Stomach (tissue), 9 donors: Measurements from ENCODE around the gene TYW1. TPM values are rescaled to one million over a fixed set of nuclear protein-coding genes. Genes with fewer than 3 reads are reported as not detected.
"Not testable (repeated sequence)": the region's sequence is repeated elsewhere in the genome, so short reads cannot be mapped to it uniquely, and the experiment has no call there.

Experiments used
- DNase-seq, 2 donors: peaks; one replicate each; pipeline versions ENCODE4 v3.0.0 to v3.0.0-alpha.2; 2013 to 2019
- H3K27ac ChIP-seq, 5 donors: fragments of 200-600 bp in 4 of 5; sonication (generic) in 4 of 5; one replicate each; pipeline ENCODE4 v1.5.1; 2013 to 2019; ENCODE audit warnings: mild to moderate bottlenecking in 1 of 5, moderate library complexity in 1 of 5
- H3K27me3 ChIP-seq, 3 donors: fragments of 200-600 bp; sonication (generic); one replicate each; pipeline ENCODE4 v1.5.1; 2017 to 2019; ENCODE audit warnings: mixed run types in 1 of 3
- H3K36me3 ChIP-seq, 4 donors: fragments of 200-600 bp; sonication (generic); 1 replicate in 3 of 4; 2 replicates in 1 of 4; pipeline ENCODE4 v1.5.1; 2016 to 2019
- H3K4me1 ChIP-seq, 4 donors: fragments of 200-600 bp; sonication (generic); one replicate each; pipeline ENCODE4 v1.5.1; 2016 to 2019
- H3K4me3 ChIP-seq, 4 donors: fragments of 200-600 bp; sonication (generic) in 3 of 4; one replicate each; pipeline ENCODE4 v1.5.1; 2016 to 2019; ENCODE audit warnings: mild to moderate bottlenecking in 1 of 4
- H3K9me3 ChIP-seq, 4 donors: fragments of 200-600 bp; sonication (generic); one replicate each; pipeline ENCODE4 v1.5.1; 2016 to 2019
- CTCF ChIP-seq, 7 experiments: fragments of 450-650 bp in 4 of 7; fragments of 200-600 bp in 3 of 7; sonication (generic) in 3 of 7; IDR thresholded peaks; one replicate each; pipeline ENCODE4 v1.5.1; 2016 to 2019; ENCODE audit warnings: antibody characterized with exemption in 7 of 7, control low read depth in 2 of 7, mild to moderate bottlenecking in 1 of 7
- EP300 ChIP-seq: sonication (generic); formaldehyde crosslinking; IDR thresholded peaks from one replicate; pipeline ENCODE4 v1.6.1; 2017; ENCODE audit warnings: antibody characterized with exemption
- POLR2A ChIP-seq, 4 donors: fragments of 450-650 bp; IDR thresholded peaks; one replicate each; pipeline ENCODE4 v1.6.1; 2016; ENCODE audit warnings: antibody characterized with exemption in 4 of 4, control low read depth in 2 of 4, mild to moderate bottlenecking in 1 of 4, moderate library complexity in 1 of 4
- POLR2AphosphoS5 ChIP-seq, 3 donors: sonication (generic); formaldehyde crosslinking; IDR thresholded peaks; one replicate each; pipeline ENCODE4 v1.6.1; 2016; ENCODE audit warnings: antibody characterized with exemption in 3 of 3
- WGBS, 5 donors: extraction: QIAGEN DNeasy Blood & Tissue Kit in 3 of 5; methylation state at CpG; one replicate each; pipeline versions ENCODE4 v1.1.5 to v1.1.7; 2013 to 2018; 5-methylcytosine and 5-hydroxymethylcytosine counted together
- intact Hi-C: fragments of 100-400 bp; cut with DNase I; formaldehyde crosslinking; loops from one replicate; pipeline ENCODE4 v1.15.1; 2023; ENCODE audit warnings: low total_unique reads
- polyA plus RNA-seq, 3 donors: library from polyadenylated mRNA; stranded (reverse); fragments of 200-250 nt; gene quantifications; one replicate each; pipeline ENCODE4 v1.2.3, GENCODE V29; 2013
- total RNA-seq, 5 donors: library from RNA; depleted of rRNA; stranded (reverse); fragments of >200 nt; gene quantifications; one replicate each; pipeline versions ENCODE4 v1.1.0 to v1.2.3, GENCODE V29; 2014 to 2016
- donor health status: healthy with polysubstance abuse.
- donor health status: Bipolar disorder and iron deficiency.
- donor health status: healthy.

TYW1 gene
- total and polyA plus RNA-seq, 8 donors, result 5.2 to 74.7 (median 11.0) TPM

GRCh38 chr7:67248364-67248763 lies 251.7 kb downstream of the TYW1 start:
- Histone ChIP-seq H3K9me3 (peaks cover 0 to 23% (median 14%) of the 10 kb centered on the region in 4 donors), H3K36me3 (peaks cover 0 to 18% (median 2%) of the 10 kb centered on the region in 4 donors)
- H3K4me3 ChIP-seq, intact Hi-C loops, H3K4me1 ChIP-seq, H3K27me3 ChIP-seq, H3K27ac ChIP-seq, DNase-seq: not testable (repeated sequence)
- 94 to 98% (median 95%) methylated on average over 4 to 5 of the region's 5 CpGs for WGBS, 5 donors

GRCh38 chr7:67251986-67252558 lies 255.4 kb downstream of the TYW1 start:
- intact Hi-C loops, result no loop called here
- H3K4me1 ChIP-seq, result no peaks in the 10 kb centered on the region
- no peak for DNase-seq
- H3K27ac ChIP-seq, result no peak overlapping the region
- peaks cover 0 to 18% (median 2%) of the 10 kb centered on the region in 4 donors for H3K36me3 ChIP-seq
- H3K4me3 ChIP-seq, result no peak overlapping the region
- 86 to 97% (median 90%) methylated on average over 1 of the region's 1 CpG for WGBS, 5 donors
- no peaks in the 10 kb centered on the region for H3K27me3 ChIP-seq
- no peak for TF ChIP-seq EP300
- TF ChIP-seq POLR2AphosphoS5 (IDR thresholded peaks at IDR 0.05), result no peak
- TF ChIP-seq CTCF (IDR thresholded peaks at IDR 0.05), result no peak
- TF ChIP-seq POLR2A (IDR thresholded peaks at IDR 0.05), result no peak
- H3K9me3 ChIP-seq, result peaks cover 0 to 23% (median 14%) of the 10 kb centered on the region in 4 donors

GRCh38 chr7:67255076-67255475 lies 258.4 kb downstream of the TYW1 start:
- Histone ChIP-seq H3K9me3 (peaks cover 0 to 23% (median 14%) of the 10 kb centered on the region in 4 donors), H3K36me3 (peaks cover 0 to 18% (median 2%) of the 10 kb centered on the region in 4 donors)
- H3K4me3 ChIP-seq, DNase-seq, H3K27ac ChIP-seq, intact Hi-C loops, H3K27me3 ChIP-seq, H3K4me1 ChIP-seq: not testable (repeated sequence)
- WGBS, 5 donors, result 79 to 97% (median 92%) methylated on average over 2 of the region's 3 CpGs

- WGBS, 5 donors, result 35 to 54% (median 46%) methylated on average over 1 of the region's 1 CpG
- intact Hi-C loops, H3K4me3 ChIP-seq, H3K27ac ChIP-seq, DNase-seq, H3K27me3 ChIP-seq, H3K36me3 ChIP-seq, H3K9me3 ChIP-seq, H3K4me1 ChIP-seq: not testable (repeated sequence)
Measured at GRCh38 chr7:67257779-67258178, 261.1 kb downstream of the TYW1 start.

- DNase-seq, H3K27me3 ChIP-seq, H3K4me3 ChIP-seq, intact Hi-C loops, H3K9me3 ChIP-seq, H3K36me3 ChIP-seq, H3K27ac ChIP-seq, H3K4me1 ChIP-seq: not testable (repeated sequence)
- 89 to 96% (median 94%) methylated on average over 6 of the region's 6 CpGs for WGBS, 5 donors
Measured at GRCh38 chr7:67259363-67259762, 262.7 kb downstream of the TYW1 start.

- H3K9me3 ChIP-seq, H3K27ac ChIP-seq, H3K4me1 ChIP-seq, H3K36me3 ChIP-seq, H3K27me3 ChIP-seq, DNase-seq, intact Hi-C loops, H3K4me3 ChIP-seq: not testable (repeated sequence)
- 81 to 89% (median 81%) methylated on average over 6 of the region's 6 CpGs for WGBS, 5 donors
Measured at GRCh38 chr7:67260166-67260586, 263.5 kb downstream of the TYW1 start.

GRCh38 chr7:67264000-67264399 lies 267.4 kb downstream of the TYW1 start:
- H3K9me3 ChIP-seq, H3K4me3 ChIP-seq, DNase-seq, intact Hi-C loops, H3K36me3 ChIP-seq, H3K27me3 ChIP-seq, H3K4me1 ChIP-seq, H3K27ac ChIP-seq: not testable (repeated sequence)
- 87 to 95% (median 93%) methylated on average over 2 of the region's 2 CpGs for WGBS, 5 donors

GRCh38 chr7:67266070-67266469 lies 269.4 kb downstream of the TYW1 start:
- DNase-seq, H3K9me3 ChIP-seq, H3K36me3 ChIP-seq, H3K27ac ChIP-seq, H3K4me3 ChIP-seq, intact Hi-C loops, H3K4me1 ChIP-seq, H3K27me3 ChIP-seq: not testable (repeated sequence)
- WGBS, 5 donors, result 82 to 95% (median 89%) methylated on average over 3 of the region's 3 CpGs
